Epithelial cell of prostate (primary cell): Measurements from ENCODE around the gene ZNG1B.
"Not testable (repeated sequence)": the region's sequence is repeated elsewhere in the genome, so short reads cannot be mapped to it uniquely, and the experiment has no call there.

Experiments used
- DNase-seq: peaks from one replicate; pipeline ENCODE4 v3.0.0-alpha.2; 2011; ENCODE audit warnings: low read depth, low spot score
- H3K27ac ChIP-seq: fragments of 450-650 bp; 2 replicates; pipeline ENCODE4 v1.5.1; 2017; ENCODE audit warnings: mild to moderate bottlenecking

Gene ZNG1B

GRCh38 chr2:113542529-113542928, 105.0 kb downstream of the ZNG1B start:
- H3K27ac ChIP-seq, DNase-seq: not testable (repeated sequence)
